Endothelial cell of umbilical vein (primary cell): ENCODE results near the gene NEMP2. TPM values are rescaled to one million over a fixed set of nuclear protein-coding genes. Genes with fewer than 3 reads are reported as not detected.

Experiments
- BruUV-seq: library from RNA; stranded (reverse); fragments of 400-500 nt; replicated peaks from 2 replicates; lab custom pipeline; 2021; lab: Mats Ljungman, UMichigan
- CTCF ChIA-PET: fragments of 300-600, 350-600 bp; sonication (Branson Sonifier 250); formaldehyde crosslinking; loops from one replicate; lab custom pipeline; 2021; ENCODE audit warnings: antibody characterized with exemption, inconsistent platforms; lab: Charles Lee
- POLR2A ChIA-PET: fragments of 300-600, 350-600 bp; sonication (Branson Sonifier 250); formaldehyde crosslinking; loops from one replicate; lab custom pipeline; 2021; ENCODE audit warnings: antibody characterized with exemption, inconsistent platforms; lab: Charles Lee
- DNase-seq: peaks from one replicate; pipeline ENCODE4 v3.0.0-alpha.2; 2011; ENCODE audit warnings: low read depth, low spot score
- FAIRE-seq: peaks from 2 replicates; lab custom pipeline; 2011; peaks lifted over from hg19 to GRCh38; lab: Jason Lieb, UNC
- H2AFZ ChIP-seq: 2 replicates; pipeline ENCODE4 v1.6.0; 2012; ENCODE audit warnings: low read depth, low read length, control low read depth, inconsistent platforms
- H3K27ac ChIP-seq: 2 replicates; pipeline ENCODE4 v1.5.1; 2011; ENCODE audit warnings: low read depth, mild to moderate bottlenecking, control low read depth, low read length, moderate library complexity; ENCODE audit not compliant: insufficient read depth
- H3K27me3 ChIP-seq, 2 experiments: 2 replicates each; pipeline versions ENCODE4 v1.6.0 to v1.6.1; 2011; ENCODE audit warnings: low read length in 2 of 2, mixed read lengths in 1 of 2; ENCODE audit not compliant: control insufficient read depth in 2 of 2, insufficient read depth in 2 of 2
- H3K36me3 ChIP-seq, 2 experiments: 2 replicates in 1 of 2; 3 replicates in 1 of 2; pipeline ENCODE4 v1.5.1; 2011; ENCODE audit warnings: low read length in 2 of 2, mild to moderate bottlenecking in 1 of 2, moderate library complexity in 1 of 2; ENCODE audit not compliant: control insufficient read depth in 2 of 2, insufficient read depth in 2 of 2; ENCODE audit errors: extremely low read depth in 1 of 2
- H3K4me1 ChIP-seq: 3 replicates; pipeline ENCODE4 v1.5.1; 2011; ENCODE audit warnings: mild to moderate bottlenecking, low read length; ENCODE audit not compliant: control insufficient read depth, insufficient read depth; ENCODE audit errors: extremely low read depth
- H3K4me2 ChIP-seq: 2 replicates; pipeline ENCODE4 v1.6.1; 2011; ENCODE audit warnings: low read length, control low read depth, mixed read lengths; ENCODE audit not compliant: insufficient read depth
- H3K4me3 ChIP-seq, 3 experiments: fragments of 200-600 bp in 1 of 3; sonication (generic), shearing (Covaris generic) in 1 of 3; replicated peaks in 1 of 3; 2 replicates each; pipeline ENCODE4 v1.5.1; 2011 to 2016; ENCODE audit warnings: control low read depth in 3 of 3, low read length in 3 of 3, mild to moderate bottlenecking in 2 of 3, inconsistent platforms in 1 of 3, low read depth in 1 of 3, moderate library complexity in 1 of 3; ENCODE audit not compliant: insufficient read depth in 1 of 3
- H3K79me2 ChIP-seq: 2 replicates; pipeline ENCODE4 v1.6.0; 2012; ENCODE audit warnings: low read length, inconsistent platforms; ENCODE audit not compliant: control insufficient read depth, insufficient read depth
- H3K9ac ChIP-seq: replicated peaks from 2 replicates; pipeline ENCODE3; 2011; ENCODE audit warnings: low read length, control low read depth; ENCODE audit not compliant: insufficient read depth; ENCODE audit errors: extremely low read depth
- H3K9me1 ChIP-seq: replicated peaks from 3 replicates; pipeline ENCODE4 v1.6.0; 2011; ENCODE audit warnings: mild to moderate bottlenecking, low read length; ENCODE audit not compliant: control insufficient read depth, insufficient read depth; ENCODE audit errors: extremely low read depth
- H3K9me3 ChIP-seq: replicated peaks from 2 replicates; pipeline ENCODE4 v1.5.1; 2012; ENCODE audit warnings: low read length, inconsistent platforms; ENCODE audit not compliant: control insufficient read depth, insufficient read depth
- H4K20me1 ChIP-seq: replicated peaks from 2 replicates; pipeline ENCODE3; 2011; ENCODE audit warnings: mild to moderate bottlenecking, low read length; ENCODE audit not compliant: control insufficient read depth, insufficient read depth; ENCODE audit errors: extremely low read depth
- MAX ChIP-seq: IDR thresholded peaks from 2 replicates; pipeline ENCODE4 v1.6.1; 2011; ENCODE audit not compliant: insufficient read depth, insufficient read length
- MYC ChIP-seq: IDR thresholded peaks from one replicate; pipeline ENCODE4 v1.6.1; 2011; ENCODE audit warnings: mild to moderate bottlenecking, low read depth, low read length
- POLR2A ChIP-seq: IDR thresholded peaks from 2 replicates; pipeline ENCODE4 v1.6.1; 2012; ENCODE audit warnings: low read depth, mild to moderate bottlenecking, control low read depth, low read length
- POLR2AphosphoS5 ChIP-seq: IDR thresholded peaks from 2 replicates; pipeline ENCODE4 v1.6.1; 2012; ENCODE audit warnings: low read depth, mild to moderate bottlenecking, control low read depth, low read length, moderate library complexity; ENCODE audit not compliant: insufficient read depth
- dilution Hi-C: fragments of 300-500 bp; cut with MboI; formaldehyde crosslinking; loops from one replicate; pipeline ENCODE4 v1.15.0; 2019; ENCODE audit warnings: low sequenced_read_pairs; ENCODE audit not compliant: extremely low pct_ligation_motif_present
- intact Hi-C: fragments of 100-400 bp; cut with micrococcal nuclease; formaldehyde crosslinking; loops from one replicate; pipeline ENCODE4 v1.10.0; 2022
- polyA plus RNA-seq, 4 experiments: library from polyadenylated mRNA; depleted of rRNA in 3 of 4; stranded (reverse) in 3 of 4; unstranded in 1 of 4; fragments of >200 nt; gene quantifications; 2 replicates each; pipeline versions ENCODE4 v1.2.1 to v1.2.3, GENCODE V29; 2011 to 2012; ENCODE audit warnings: missing spikeins in 1 of 4
- total RNA-seq: library from RNA; stranded (reverse); gene quantifications from 2 replicates; pipeline ENCODE4 v1.2.3, GENCODE V29; 2021

Gene NEMP2
- total and polyA plus RNA-seq, 2 donors (not counting 3 experiments of a cell fraction or from before 2014, with no cell fraction given): 3.1 to 8.4 TPM

GRCh38 chr2:190530248-190530900, 4.1 kb downstream of the NEMP2 start:
- Histone ChIP-seq H3K9ac (no peak overlapping the region), H3K4me1 (peaks cover 8% of the 10 kb centered on the region), H3K27me3 (no peaks in the 10 kb centered on the region), H4K20me1 (no peaks in the 10 kb centered on the region), H3K4me3 (no peak overlapping the region), H3K27ac (no peak overlapping the region), H3K36me3 (no peaks in the 10 kb centered on the region), H3K4me2 (no peak overlapping the region), H3K9me3 (no peaks in the 10 kb centered on the region), H2AFZ (no peak overlapping the region), H3K79me2 (no peaks in the 10 kb centered on the region), H3K9me1 (no peaks in the 10 kb centered on the region)
- no TSS peak for BruUV-seq
- DNase-seq (no peak), FAIRE-seq (no peak)
- POLR2A ChIA-PET: no interaction called here
- dilution Hi-C loops: no loop called here
- no peak for TF ChIP-seq MAX
- intact Hi-C loops: loop anchor here (5.0 kb wide), 1 partner anchor 232 kb away; no protein-coding TSS in a partner anchor
- CTCF ChIA-PET: interaction anchor here (0.6 kb wide), 1 partner anchor 13 kb away, joined by 4 read pairs; no protein-coding TSS in a partner anchor

- dilution Hi-C loops (no loop called here), intact Hi-C loops (loop anchor here (5.0 kb wide), 1 partner anchor 233 kb away; no protein-coding TSS in a partner anchor)
- POLR2A ChIA-PET: no interaction called here
- CTCF ChIA-PET: no interaction called here
- H3K27ac ChIP-seq: no peak overlapping the region
- DNase-seq (no peak), FAIRE-seq (no peak)
- H3K4me3 ChIP-seq: no peak overlapping the region
- no peaks in the 10 kb centered on the region for H4K20me1 ChIP-seq
- H2AFZ ChIP-seq: no peak overlapping the region
- H3K4me1 ChIP-seq: peaks cover 3% of the 10 kb centered on the region
- BruUV-seq: no TSS peak
- H3K79me2 ChIP-seq: no peaks in the 10 kb centered on the region
- H3K9ac ChIP-seq: no peak overlapping the region
- H3K9me1 ChIP-seq: no peaks in the 10 kb centered on the region
- no peak for TF ChIP-seq MYC
- TF ChIP-seq POLR2A: no peak
- no peak for TF ChIP-seq POLR2AphosphoS5
- no peaks in the 10 kb centered on the region for H3K27me3 ChIP-seq
- no peaks in the 10 kb centered on the region for H3K36me3 ChIP-seq
- no peaks in the 10 kb centered on the region for H3K9me3 ChIP-seq
- no peak overlapping the region for H3K4me2 ChIP-seq
These were observed 4.9 kb downstream of the NEMP2 start for GRCh38 chr2:190529486-190530247.
